GM23338 (cell line): Measurements from ENCODE around the gene B3GALT5. TPM values are rescaled to one million over a fixed set of nuclear protein-coding genes. Genes with fewer than 3 reads are reported as not detected.

Experiments used
- ATAC-seq: fragments of 200-7000 bp; cut with Tn5 transposase; 3 replicates; pipeline ENCODE4 v1.9.1; 2020
- DNase-seq: peaks from one replicate; pipeline ENCODE4 v3.0.0-alpha.2; 2015; ENCODE audit warnings: low spot score
- H2AFZ ChIP-seq: fragments of 200-600 bp; sonication (generic); 2 replicates; pipeline ENCODE4 v1.8.0; 2016; ENCODE audit warnings: antibody characterized with exemption, mild to moderate bottlenecking, moderate library complexity
- H3F3A ChIP-seq: fragments of 200-600 bp; sonication (generic); replicated peaks from 2 replicates; pipeline ENCODE4 v1.8.0; 2017; ENCODE audit warnings: antibody characterized with exemption, mixed run types, low read depth
- H3K27ac ChIP-seq: fragments of 200-600 bp; sonication (generic); 2 replicates; pipeline ENCODE4 v1.6.1; 2016; ENCODE audit warnings: low read depth
- H3K27me3 ChIP-seq: fragments of 200-600 bp; sonication (generic); 2 replicates; pipeline ENCODE4 v1.8.0; 2016; ENCODE audit warnings: mild to moderate bottlenecking, mixed run types, moderate library complexity; ENCODE audit not compliant: insufficient read depth
- H3K36me3 ChIP-seq: fragments of 200-600 bp; sonication (generic); 2 replicates; pipeline ENCODE4 v1.8.0; 2016; ENCODE audit warnings: mild to moderate bottlenecking; ENCODE audit not compliant: insufficient read depth
- H3K4me1 ChIP-seq: fragments of 200-600 bp; sonication (generic); 2 replicates; pipeline ENCODE4 v1.8.0; 2016; ENCODE audit warnings: mild to moderate bottlenecking, moderate library complexity; ENCODE audit not compliant: insufficient read depth
- H3K4me2 ChIP-seq: fragments of 200-600 bp; sonication (generic); 2 replicates; pipeline ENCODE4 v1.7.1; 2017; ENCODE audit warnings: mixed run types
- H3K4me3 ChIP-seq: fragments of 200-600 bp; sonication (generic); 2 replicates; pipeline ENCODE4 v1.6.1; 2016; ENCODE audit warnings: mixed run types
- H3K79me2 ChIP-seq: fragments of 200-600 bp; sonication (generic); replicated peaks from 2 replicates; pipeline ENCODE4 v1.8.0; 2017; ENCODE audit warnings: mild to moderate bottlenecking; ENCODE audit not compliant: insufficient read depth
- H3K9me2 ChIP-seq: fragments of 200-600 bp; sonication (generic); 2 replicates; pipeline ENCODE4 v1.8.0; 2017; ENCODE audit not compliant: insufficient read depth
- H4K20me1 ChIP-seq: fragments of 200-600 bp; sonication (generic); replicated peaks from 2 replicates; pipeline ENCODE4 v1.8.0; 2017; ENCODE audit warnings: mild to moderate bottlenecking; ENCODE audit not compliant: insufficient read depth
- H3K27ac Mint-ChIP-seq: 2 replicates; pipeline ENCODE4 v1.8.0; 2020; ENCODE audit warnings: inconsistent platforms, mild to moderate bottlenecking, moderate library complexity, mixed read lengths
- H3K27me3 Mint-ChIP-seq: 3 replicates; pipeline ENCODE4 v1.8.0; 2022; ENCODE audit warnings: low read depth, mild to moderate bottlenecking, moderate library complexity, mixed read lengths, inconsistent platforms; ENCODE audit not compliant: insufficient read depth, poor library complexity
- H3K36me3 Mint-ChIP-seq: 3 replicates; pipeline ENCODE4 v1.8.0; 2021; ENCODE audit warnings: low read depth, mild to moderate bottlenecking, inconsistent platforms, moderate library complexity, mixed read lengths
- H3K4me1 Mint-ChIP-seq: 3 replicates; pipeline ENCODE4 v1.8.0; 2020; ENCODE audit warnings: mild to moderate bottlenecking, inconsistent platforms, mixed read lengths
- H3K4me3 Mint-ChIP-seq: 3 replicates; pipeline ENCODE4 v1.8.0; 2021; ENCODE audit warnings: moderate library complexity, mild to moderate bottlenecking, inconsistent platforms, mixed read lengths
- H3K9me3 Mint-ChIP-seq: 3 replicates; pipeline ENCODE4 v1.8.0; 2020; ENCODE audit warnings: moderate library complexity, mild to moderate bottlenecking, inconsistent platforms, mixed read lengths
- CREB1 ChIP-seq: fragments of 250-450 bp; sonication (Bioruptor Pico); IDR thresholded peaks from 2 replicates; pipeline ENCODE4 v1.5.0; 2020; ENCODE audit warnings: low read depth, mild to moderate bottlenecking, moderate library complexity
- CTCF ChIP-seq, 2 experiments: fragments of 200-600 bp in 1 of 2; sonication (generic) in 1 of 2; conservative IDR thresholded peaks; 2 replicates each; pipeline versions ENCODE4 v1.5.1 to v1.6.1; 2016 to 2017; ENCODE audit warnings: antibody characterized with exemption in 2 of 2, low read depth in 2 of 2, mild to moderate bottlenecking in 2 of 2, moderate library complexity in 1 of 2
- ETS1 ChIP-seq: IDR thresholded peaks from 2 replicates; pipeline ENCODE4 v1.6.1; 2016; ENCODE audit warnings: antibody characterized with exemption
- EZH2 ChIP-seq: fragments of 200-600 bp; sonication (generic); IDR thresholded peaks from one replicate; pipeline ENCODE4 v1.8.0; 2017; ENCODE audit warnings: antibody characterized with exemption, mild to moderate bottlenecking, low read depth; ENCODE audit not compliant: unreplicated experiment
- EZH2phosphoT487 ChIP-seq: fragments of 200-600 bp; sonication (generic); IDR thresholded peaks from one replicate; pipeline ENCODE4 v1.8.1; 2018; ENCODE audit warnings: antibody characterized with exemption; ENCODE audit not compliant: unreplicated experiment
- JUNB ChIP-seq: IDR thresholded peaks from one replicate; pipeline ENCODE4 v1.6.1; 2016; ENCODE audit warnings: antibody characterized with exemption; ENCODE audit not compliant: unreplicated experiment
- NANOG ChIP-seq: IDR thresholded peaks from 2 replicates; pipeline ENCODE4 v1.6.1; 2016; ENCODE audit warnings: antibody characterized with exemption, borderline replicate concordance
- POLR2AphosphoS5 ChIP-seq: IDR thresholded peaks from 2 replicates; pipeline ENCODE4 v1.6.1; 2016; ENCODE audit warnings: antibody characterized with exemption, low read depth
- REST ChIP-seq: IDR thresholded peaks from one replicate; pipeline ENCODE4 v1.6.1; 2018; ENCODE audit warnings: antibody characterized with exemption; ENCODE audit not compliant: unreplicated experiment
- STAT1 ChIP-seq: IDR thresholded peaks from one replicate; pipeline ENCODE4 v1.6.1; 2016; ENCODE audit warnings: antibody characterized with exemption; ENCODE audit not compliant: unreplicated experiment
- ZNF114 ChIP-seq: fragments of 250-450 bp; sonication (Bioruptor Pico); IDR thresholded peaks from 2 replicates; pipeline ENCODE4 v1.5.0; 2020; ENCODE audit warnings: mild to moderate bottlenecking, moderate library complexity
- ZNF331 ChIP-seq: fragments of 250-450 bp; sonication (Bioruptor Pico); IDR thresholded peaks from 2 replicates; pipeline ENCODE4 v1.5.0; 2020; ENCODE audit warnings: low read depth, mild to moderate bottlenecking, moderate library complexity
- polyA plus RNA-seq: library from polyadenylated mRNA; unstranded; fragments of >200 nt; fragmentation: Nextera tagmentation; extraction: Ambion mirVana; gene quantifications from 2 replicates; pipeline ENCODE4 v1.2.1, GENCODE V29; 2016
- total RNA-seq: library from RNA; depleted of rRNA; stranded (reverse); fragments of >200 nt; shearing (Covaris generic); gene quantifications from 2 replicates; pipeline ENCODE4 v1.2.3, GENCODE V29; 2014
- TF ChIP-seq, protein P1 (sequence below): fragments of 250-450 bp; sonication (Bioruptor Pico); IDR thresholded peaks from 2 replicates; pipeline ENCODE4 v1.5.0; 2020; ENCODE audit warnings: mild to moderate bottlenecking, moderate library complexity

B3GALT5 gene
- total and polyA plus RNA-seq, 2 experiments from 2014 or later: 6.2 to 37.5 TPM

- H3K9me2 ChIP-seq: no peaks in the 10 kb centered on the region
- no peak overlapping the region for H3K4me2 ChIP-seq
- H3K4me1 Mint-ChIP-seq: peaks cover 13% of the 10 kb centered on the region
- no peak overlapping the region for H3K4me3 ChIP-seq
- peaks cover 19% of the 10 kb centered on the region for H3K9me3 Mint-ChIP-seq
- peaks cover 50% of the 10 kb centered on the region for H3K36me3 Mint-ChIP-seq
- TF ChIP-seq POLR2AphosphoS5 (no peak), ETS1 (no peak), ZNF114 (no peak), STAT1 (no peak), CTCF (conservative IDR thresholded peaks at IDR 0.05; ENCODE audit: low read depth in 2 of 2) (no peak), CREB1 (CRISPR knock-in tag) (no peak), EZH2 (no peak), REST (no peak), EZH2phosphoT487 (no peak), JUNB (no peak), ZNF331 (CRISPR knock-in tag) (no peak), NANOG (no peak)
- TF ChIP-seq, protein P1, sequence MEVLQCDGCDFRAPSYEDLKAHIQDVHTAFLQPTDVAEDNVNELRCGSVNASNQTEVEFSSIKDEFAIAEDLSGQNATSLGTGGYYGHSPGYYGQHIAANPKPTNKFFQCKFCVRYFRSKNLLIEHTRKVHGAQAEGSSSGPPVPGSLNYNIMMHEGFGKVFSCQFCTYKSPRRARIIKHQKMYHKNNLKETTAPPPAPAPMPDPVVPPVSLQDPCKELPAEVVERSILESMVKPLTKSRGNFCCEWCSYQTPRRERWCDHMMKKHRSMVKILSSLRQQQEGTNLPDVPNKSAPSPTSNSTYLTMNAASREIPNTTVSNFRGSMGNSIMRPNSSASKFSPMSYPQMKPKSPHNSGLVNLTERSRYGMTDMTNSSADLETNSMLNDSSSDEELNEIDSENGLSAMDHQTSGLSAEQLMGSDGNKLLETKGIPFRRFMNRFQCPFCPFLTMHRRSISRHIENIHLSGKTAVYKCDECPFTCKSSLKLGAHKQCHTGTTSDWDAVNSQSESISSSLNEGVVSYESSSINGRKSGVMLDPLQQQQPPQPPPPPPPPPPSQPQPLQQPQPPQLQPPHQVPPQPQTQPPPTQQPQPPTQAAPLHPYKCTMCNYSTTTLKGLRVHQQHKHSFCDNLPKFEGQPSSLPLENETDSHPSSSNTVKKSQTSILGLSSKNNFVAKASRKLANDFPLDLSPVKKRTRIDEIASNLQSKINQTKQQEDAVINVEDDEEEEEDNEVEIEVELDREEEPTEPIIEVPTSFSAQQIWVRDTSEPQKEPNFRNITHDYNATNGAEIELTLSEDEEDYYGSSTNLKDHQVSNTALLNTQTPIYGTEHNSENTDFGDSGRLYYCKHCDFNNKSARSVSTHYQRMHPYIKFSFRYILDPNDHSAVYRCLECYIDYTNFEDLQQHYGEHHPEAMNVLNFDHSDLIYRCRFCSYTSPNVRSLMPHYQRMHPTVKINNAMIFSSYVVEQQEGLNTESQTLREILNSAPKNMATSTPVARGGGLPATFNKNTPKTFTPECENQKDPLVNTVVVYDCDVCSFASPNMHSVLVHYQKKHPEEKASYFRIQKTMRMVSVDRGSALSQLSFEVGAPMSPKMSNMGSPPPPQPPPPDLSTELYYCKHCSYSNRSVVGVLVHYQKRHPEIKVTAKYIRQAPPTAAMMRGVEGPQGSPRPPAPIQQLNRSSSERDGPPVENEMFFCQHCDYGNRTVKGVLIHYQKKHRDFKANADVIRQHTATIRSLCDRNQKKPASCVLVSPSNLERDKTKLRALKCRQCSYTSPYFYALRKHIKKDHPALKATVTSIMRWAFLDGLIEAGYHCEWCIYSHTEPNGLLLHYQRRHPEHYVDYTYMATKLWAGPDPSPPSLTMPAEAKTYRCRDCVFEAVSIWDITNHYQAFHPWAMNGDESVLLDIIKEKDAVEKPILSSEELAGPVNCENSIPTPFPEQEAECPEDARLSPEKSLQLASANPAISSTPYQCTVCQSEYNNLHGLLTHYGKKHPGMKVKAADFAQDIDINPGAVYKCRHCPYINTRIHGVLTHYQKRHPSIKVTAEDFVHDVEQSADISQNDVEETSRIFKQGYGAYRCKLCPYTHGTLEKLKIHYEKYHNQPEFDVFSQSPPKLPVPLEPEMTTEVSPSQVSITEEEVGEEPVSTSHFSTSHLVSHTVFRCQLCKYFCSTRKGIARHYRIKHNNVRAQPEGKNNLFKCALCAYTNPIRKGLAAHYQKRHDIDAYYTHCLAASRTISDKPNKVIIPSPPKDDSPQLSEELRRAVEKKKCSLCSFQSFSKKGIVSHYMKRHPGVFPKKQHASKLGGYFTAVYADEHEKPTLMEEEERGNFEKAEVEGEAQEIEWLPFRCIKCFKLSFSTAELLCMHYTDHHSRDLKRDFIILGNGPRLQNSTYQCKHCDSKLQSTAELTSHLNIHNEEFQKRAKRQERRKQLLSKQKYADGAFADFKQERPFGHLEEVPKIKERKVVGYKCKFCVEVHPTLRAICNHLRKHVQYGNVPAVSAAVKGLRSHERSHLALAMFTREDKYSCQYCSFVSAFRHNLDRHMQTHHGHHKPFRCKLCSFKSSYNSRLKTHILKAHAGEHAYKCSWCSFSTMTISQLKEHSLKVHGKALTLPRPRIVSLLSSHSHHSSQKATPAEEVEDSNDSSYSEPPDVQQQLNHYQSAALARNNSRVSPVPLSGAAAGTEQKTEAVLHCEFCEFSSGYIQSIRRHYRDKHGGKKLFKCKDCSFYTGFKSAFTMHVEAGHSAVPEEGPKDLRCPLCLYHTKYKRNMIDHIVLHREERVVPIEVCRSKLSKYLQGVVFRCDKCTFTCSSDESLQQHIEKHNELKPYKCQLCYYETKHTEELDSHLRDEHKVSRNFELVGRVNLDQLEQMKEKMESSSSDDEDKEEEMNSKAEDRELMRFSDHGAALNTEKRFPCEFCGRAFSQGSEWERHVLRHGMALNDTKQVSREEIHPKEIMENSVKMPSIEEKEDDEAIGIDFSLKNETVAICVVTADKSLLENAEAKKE (CRISPR knock-in tag): no peak
- DNase-seq (no peak), ATAC-seq (no peak)
- no peaks in the 10 kb centered on the region; the same call in 1 of the 2 replicates for H3F3A ChIP-seq
- 0 out of 2 replicates have a peak overlapping the region, but pooled peaks have one; percentile 39 for H3K27ac ChIP-seq
- H3K79me2 ChIP-seq: no peaks in the 10 kb centered on the region
- H3K27me3 ChIP-seq: no peaks in the 10 kb centered on the region
- H3K27me3 Mint-ChIP-seq: peaks cover 3% of the 10 kb centered on the region
- H3K4me1 ChIP-seq: peaks cover 10% of the 10 kb centered on the region; the same call in 1 of the 2 replicates
- no peaks in the 10 kb centered on the region for H3K36me3 ChIP-seq
- no peak overlapping the region for H3K27ac Mint-ChIP-seq
- H4K20me1 ChIP-seq: no peaks in the 10 kb centered on the region
- no peak overlapping the region for H2AFZ ChIP-seq
- H3K4me3 Mint-ChIP-seq: no peak overlapping the region
Measured at GRCh38 chr21:39595465-39595864, 17.3 kb upstream of the B3GALT5 start.
